Lung (tissue), 12 donors: ENCODE results near the gene PLA2G6. TPM values are rescaled to one million over a fixed set of nuclear protein-coding genes. Genes with fewer than 3 reads are reported as not detected.

ENCODE experiments used
- ATAC-seq: fragments of 200-7000 bp; cut with Tn5 transposase; one replicate; pipeline ENCODE4 v1.9.1; 2020; ENCODE audit warnings: moderate number of reproducible peaks; ENCODE audit not compliant: insufficient read depth, low FRiP score
- DNase-seq, 3 donors: peaks; one replicate each; pipeline ENCODE4 v3.0.0-alpha.2; 2013 to 2017
- H3K27ac ChIP-seq, 2 donors: one replicate each; pipeline ENCODE4 v1.5.1; 2013; ENCODE audit warnings: mild to moderate bottlenecking in 2 of 2, moderate library complexity in 2 of 2, control low read depth in 1 of 2, inconsistent platforms in 1 of 2, low read depth in 1 of 2, low read length in 1 of 2
- H3K27me3 ChIP-seq, 3 donors: one replicate each; pipeline ENCODE4 v1.5.1; 2013; ENCODE audit warnings: low read length in 2 of 3; ENCODE audit not compliant: control insufficient read depth in 3 of 3, insufficient read depth in 3 of 3
- H3K36me3 ChIP-seq, 4 donors: one replicate each; pipeline ENCODE4 v1.5.1; 2013; ENCODE audit warnings: low read length in 4 of 4, mild to moderate bottlenecking in 1 of 4, moderate library complexity in 1 of 4; ENCODE audit not compliant: control insufficient read depth in 4 of 4, insufficient read depth in 4 of 4
- H3K4me1 ChIP-seq, 5 donors: one replicate each; pipeline ENCODE4 v1.5.1; 2013; ENCODE audit warnings: low read length in 5 of 5, mild to moderate bottlenecking in 2 of 5, moderate library complexity in 1 of 5; ENCODE audit not compliant: control insufficient read depth in 5 of 5, insufficient read depth in 5 of 5
- H3K4me3 ChIP-seq: one replicate; pipeline ENCODE4 v1.5.1; 2013; ENCODE audit warnings: mild to moderate bottlenecking, control low read depth, moderate library complexity
- H3K9ac ChIP-seq, 2 donors: one replicate each; pipeline ENCODE4 v1.5.1; 2013; ENCODE audit warnings: low read length in 2 of 2, control low read depth in 1 of 2; ENCODE audit not compliant: insufficient read depth in 1 of 2
- H3K9me3 ChIP-seq, 4 donors: one replicate each; pipeline ENCODE4 v1.5.1; 2013; ENCODE audit warnings: low read length in 3 of 4, mild to moderate bottlenecking in 1 of 4, moderate library complexity in 1 of 4; ENCODE audit not compliant: control insufficient read depth in 4 of 4, insufficient read depth in 3 of 4
- CTCF ChIP-seq: IDR thresholded peaks from 2 replicates; pipeline ENCODE4 v1.5.1; 2012; ENCODE audit warnings: mild to moderate bottlenecking; ENCODE audit errors: control extremely low read depth, extremely low read depth
- WGBS, 2 donors: extraction: QIAGEN DNeasy Blood & Tissue Kit; methylation state at CpG; one replicate each; pipeline ENCODE4 v1.1.7; 2013; 5-methylcytosine and 5-hydroxymethylcytosine counted together
- polyA plus RNA-seq, 2 donors: library from polyadenylated mRNA; stranded (reverse); fragments of 200-250 nt; gene quantifications; one replicate each; pipeline ENCODE4 v1.2.1, GENCODE V29; 2013
- total RNA-seq, 2 donors: library from RNA; depleted of rRNA in 1 of 2; stranded (reverse); fragments of >200 nt in 1 of 2; gene quantifications; one replicate each; pipeline ENCODE4 v1.2.1, GENCODE V29; 2014 to 2021
- donor health status: control.
- donor health status: control.
- donor health status: Bipolar disorder and iron deficiency.
- donor health status: healthy.
- donor health status: DM: yes; HTN: yes; CAD: no.

Gene PLA2G6
- total and polyA plus RNA-seq, 4 donors, result 11.9 to 73.5 (median 37.3) TPM

- Histone ChIP-seq H3K9me3 (no peaks in the 10 kb centered on the region), H3K27ac (peak overlapping the region in 1 of 2 donors; percentile 27), H3K9ac (no peak overlapping the region), H3K36me3 (peaks cover 5 to 57% (median 10%) of the 10 kb centered on the region in 4 donors), H3K4me1 (peaks cover 0 to 33% (median 6%) of the 10 kb centered on the region in 5 donors), H3K27me3 (no peaks in the 10 kb centered on the region), H3K4me3 (no peak overlapping the region)
- no peak for TF ChIP-seq CTCF
- 82 to 83% methylated on average over 12 of the region's 12 CpGs for WGBS, 2 donors
- no peak for ATAC-seq
- DNase-seq, result no peak
Observed at GRCh38 chr22:38223289-38223960, 41.8 kb upstream of the PLA2G6 start.

GRCh38 chr22:38222797-38223119, 41.1 kb upstream of the PLA2G6 start:
- 64% methylated on average over 8 of the region's 8 CpGs for WGBS, 2 donors
- Histone ChIP-seq H3K4me1 (peaks cover 0 to 33% (median 8%) of the 10 kb centered on the region in 5 donors), H3K27ac (peak overlapping the region in 1 of 2 donors; percentile 27), H3K4me3 (no peak overlapping the region), H3K36me3 (peaks cover 4 to 51% (median 10%) of the 10 kb centered on the region in 4 donors), H3K9ac (no peak overlapping the region), H3K9me3 (no peaks in the 10 kb centered on the region), H3K27me3 (no peaks in the 10 kb centered on the region)
- no peak for DNase-seq
- no peak for TF ChIP-seq CTCF
- ATAC-seq, result no peak

- no peak overlapping the region for H3K4me3 ChIP-seq
- H3K27me3 ChIP-seq, result no peaks in the 10 kb centered on the region
- H3K36me3 ChIP-seq, result peaks cover 4 to 46% (median 10%) of the 10 kb centered on the region in 4 donors
- 90 to 91% methylated on average over 25 of the region's 25 CpGs for WGBS, 2 donors
- H3K9me3 ChIP-seq, result no peaks in the 10 kb centered on the region
- no peak for TF ChIP-seq CTCF
- no peak for DNase-seq
- ATAC-seq, result no peak
- peak overlapping the region in 1 of 2 donors; percentile 7 for H3K27ac ChIP-seq
- peaks cover 0 to 29% (median 8%) of the 10 kb centered on the region in 5 donors for H3K4me1 ChIP-seq
- H3K9ac ChIP-seq, result no peak overlapping the region
Observed at GRCh38 chr22:38221908-38222796, 40.5 kb upstream of the PLA2G6 start.
